ENCODE data around the gene CYS1.
A peak's percentile ranks its signal among the peaks of the same experiment; 100 is the strongest.

CYS1 gene

GRCh38 chr2:10091182-10091888 lies 11.1 kb upstream of the CYS1 start:
- DNase-seq = no peak

DNA sequence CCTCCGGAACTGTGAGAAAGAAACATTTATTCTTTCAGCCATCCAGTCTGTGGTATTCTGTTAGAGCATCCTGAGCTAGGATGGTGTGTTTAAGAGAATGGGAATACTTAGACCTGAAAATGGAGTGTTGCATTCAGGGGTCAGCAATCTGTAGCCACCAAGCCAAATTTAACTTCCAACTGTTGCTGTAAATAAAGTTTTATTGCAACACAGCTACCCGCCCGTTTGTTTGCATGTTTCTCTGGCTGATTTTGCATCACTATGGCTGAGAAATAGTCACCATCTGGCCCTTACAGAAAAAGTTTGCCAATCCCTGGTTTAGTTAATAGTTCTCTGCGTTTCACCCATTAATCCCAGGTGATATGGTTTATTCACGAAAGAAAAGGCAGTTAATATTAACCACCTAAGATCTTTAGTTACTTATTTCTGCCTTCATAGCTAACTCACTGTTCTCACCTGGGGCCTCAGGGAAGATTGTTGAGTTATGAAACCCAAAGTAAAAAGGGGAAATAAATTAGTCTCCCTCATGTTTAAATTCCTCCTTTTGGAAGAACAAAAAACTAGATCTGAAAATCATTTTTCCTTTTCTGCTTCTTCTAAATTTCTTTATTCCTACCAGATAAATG lies 9.5 kb upstream of the CYS1 start:
- no peak for DNase-seq

DNA sequence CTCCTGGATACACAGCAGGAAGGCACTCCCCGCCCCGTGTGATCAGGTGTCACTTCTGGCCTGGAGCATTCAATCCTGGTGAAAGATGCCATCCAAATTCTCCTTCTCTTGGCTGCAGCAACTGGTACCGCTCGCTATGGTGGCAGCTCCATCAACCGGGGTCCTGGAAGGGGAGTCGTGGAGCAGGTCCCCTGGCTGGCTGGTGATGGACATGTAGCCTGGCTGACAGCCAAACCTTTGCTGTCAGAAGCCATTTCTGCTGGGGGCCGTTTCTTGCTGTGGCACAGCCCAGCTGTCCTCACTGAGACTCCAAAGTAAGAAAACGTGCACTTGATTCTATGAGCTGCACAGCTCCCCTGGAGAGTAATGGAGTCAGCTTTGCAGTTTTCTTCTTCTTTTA lies 7.1 kb upstream of the CYS1 start:
- DNase-seq = no peak

GRCh38 chr2:10086950-10087349 lies 6.7 kb upstream of the CYS1 start:
- DNase-seq = no peak

DNA sequence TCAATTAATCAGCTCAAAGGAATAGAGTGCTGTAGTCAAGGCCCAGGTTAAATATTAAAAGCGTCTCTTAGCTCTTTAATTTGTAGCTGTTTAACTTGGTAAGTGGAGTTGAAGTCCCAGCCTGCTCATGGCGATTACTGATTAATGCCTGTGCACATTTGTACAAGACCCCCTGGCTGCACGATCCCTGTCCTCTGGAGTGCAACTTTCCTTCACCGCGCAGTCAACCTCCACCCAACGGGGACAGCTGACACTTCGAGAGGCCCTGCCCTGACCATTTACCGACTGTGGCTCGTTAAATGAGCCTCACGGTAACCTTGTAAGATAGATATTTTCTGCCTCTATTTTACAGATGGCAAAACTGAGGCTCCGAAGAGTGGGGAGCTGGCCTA lies 5.5 kb upstream of the CYS1 start:
- DNase-seq = no peak

- no peak for DNase-seq
Measured at GRCh38 chr2:10085043-10085667, 4.9 kb upstream of the CYS1 start.

DNA sequence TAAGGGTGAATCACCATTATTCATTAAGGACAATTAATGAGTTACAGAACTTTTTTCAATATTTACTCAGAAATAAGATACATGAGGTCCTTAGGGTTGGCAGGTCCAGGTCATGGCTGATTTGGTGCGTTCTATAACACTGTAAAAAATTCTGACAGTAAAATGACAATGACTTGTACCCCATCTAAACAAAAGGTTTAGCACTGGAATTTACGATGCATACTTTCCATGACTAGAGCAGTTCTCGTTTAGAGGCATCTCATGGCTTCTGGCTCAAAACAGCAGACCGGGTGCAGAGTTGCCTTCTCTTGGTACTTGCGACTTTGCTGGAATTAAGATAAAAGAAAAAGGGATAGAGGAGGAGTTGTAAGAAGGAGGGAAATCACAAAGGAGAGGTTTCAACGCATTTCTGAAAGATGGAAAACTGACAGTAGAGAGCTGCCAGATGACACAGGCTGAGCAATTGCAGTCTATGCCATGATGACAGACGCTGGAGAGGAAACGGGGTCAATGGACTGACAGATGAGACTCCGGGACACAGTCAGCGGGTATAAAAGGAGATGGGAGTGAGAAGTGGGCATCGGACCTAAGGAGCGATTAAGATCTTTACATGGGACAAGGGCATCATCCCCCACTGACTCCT lies 4.1 kb upstream of the CYS1 start:
- DNase-seq = no peak

- DNase-seq = no peak
Measured at GRCh38 chr2:10083692-10084211, 3.5 kb upstream of the CYS1 start.

DNA sequence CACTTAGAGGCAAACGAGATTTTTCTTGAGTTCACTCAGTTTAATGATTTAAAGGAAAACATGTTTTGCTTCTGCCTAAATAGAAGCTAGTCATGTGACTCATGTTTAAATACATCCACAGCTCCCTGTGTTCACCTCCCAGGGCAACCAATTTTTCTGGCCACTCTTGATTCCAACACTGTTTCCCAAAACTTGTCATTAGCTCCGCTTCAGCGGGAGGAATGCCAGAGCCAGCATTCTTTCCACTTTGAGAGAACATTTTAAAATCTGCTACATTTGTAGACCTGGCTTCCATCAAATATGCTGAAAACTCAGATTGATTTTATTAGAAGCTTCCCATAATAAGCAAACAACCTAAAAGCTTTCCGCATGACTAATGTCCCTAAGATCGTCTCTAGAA lies 2.8 kb upstream of the CYS1 start:
- no peak for DNase-seq

DNA sequence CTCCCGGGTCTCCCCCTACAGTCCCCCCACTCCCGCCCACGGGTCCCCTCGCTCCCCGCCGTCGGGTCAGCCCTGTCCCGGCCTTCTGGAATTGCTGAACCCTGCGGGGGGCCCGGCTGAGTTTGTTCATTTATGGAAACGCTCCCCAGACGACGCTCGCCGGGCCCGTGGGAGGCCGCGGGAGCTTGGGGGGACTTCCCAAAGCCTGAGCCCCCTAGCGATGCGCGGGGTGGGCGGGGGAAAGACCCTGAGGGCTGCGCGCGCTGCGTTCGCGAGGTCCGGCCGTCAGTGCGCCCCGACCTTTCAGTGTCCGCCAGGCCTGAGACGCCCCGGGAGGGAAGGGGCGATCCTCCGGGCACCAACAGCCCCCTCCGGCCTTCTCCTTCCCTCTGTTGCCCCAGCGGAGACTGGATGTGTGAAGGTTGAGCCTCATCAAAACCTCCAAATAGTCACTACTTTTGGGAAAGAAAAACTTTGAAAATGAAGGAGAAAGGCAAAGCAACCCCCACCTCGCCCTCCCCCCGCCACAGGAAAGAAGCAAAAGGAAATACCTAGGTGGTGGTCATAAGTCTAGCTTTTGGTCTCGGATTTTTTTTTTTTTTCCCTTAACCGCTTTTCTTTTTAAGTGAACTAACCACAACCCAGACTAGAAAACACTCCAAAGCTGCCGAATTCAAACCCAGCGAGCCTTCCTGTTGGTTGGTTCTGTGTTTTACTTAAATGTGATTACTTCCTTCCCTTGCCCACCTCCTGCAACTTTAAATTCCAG lies 509 bp upstream of the CYS1 start:
- no peak for DNase-seq

DNA sequence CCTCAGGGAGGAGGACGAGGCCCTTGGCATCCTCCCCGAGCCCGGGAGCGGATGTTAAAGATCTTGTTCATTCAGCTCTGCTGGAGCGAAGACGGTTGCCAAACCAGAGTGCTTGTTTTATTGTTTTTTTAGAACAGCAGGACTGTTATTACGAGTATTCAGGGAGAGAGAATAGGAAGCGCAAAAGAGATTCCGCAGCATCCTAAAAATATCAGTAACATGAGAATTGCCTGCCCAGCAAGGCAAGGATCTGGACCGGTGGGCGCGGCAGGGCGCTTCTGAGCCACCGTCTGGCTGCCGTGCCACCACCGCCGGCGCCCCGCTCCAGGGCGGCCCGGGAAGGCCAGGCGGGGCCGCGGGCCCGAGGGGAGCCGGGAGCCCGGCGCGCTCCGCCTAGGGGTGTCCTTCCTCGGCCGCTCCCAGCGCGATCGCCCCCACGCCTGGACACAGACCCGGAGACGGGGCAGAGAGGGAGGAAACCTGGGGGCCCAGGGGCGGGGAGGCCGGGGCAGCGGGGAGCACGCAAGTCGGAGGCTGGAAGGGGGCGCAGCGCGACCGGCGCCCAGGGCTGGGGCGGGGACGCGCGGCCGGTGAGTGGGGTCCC lies 843 bp downstream of the CYS1 start:
- no peak for DNase-seq

DNA sequence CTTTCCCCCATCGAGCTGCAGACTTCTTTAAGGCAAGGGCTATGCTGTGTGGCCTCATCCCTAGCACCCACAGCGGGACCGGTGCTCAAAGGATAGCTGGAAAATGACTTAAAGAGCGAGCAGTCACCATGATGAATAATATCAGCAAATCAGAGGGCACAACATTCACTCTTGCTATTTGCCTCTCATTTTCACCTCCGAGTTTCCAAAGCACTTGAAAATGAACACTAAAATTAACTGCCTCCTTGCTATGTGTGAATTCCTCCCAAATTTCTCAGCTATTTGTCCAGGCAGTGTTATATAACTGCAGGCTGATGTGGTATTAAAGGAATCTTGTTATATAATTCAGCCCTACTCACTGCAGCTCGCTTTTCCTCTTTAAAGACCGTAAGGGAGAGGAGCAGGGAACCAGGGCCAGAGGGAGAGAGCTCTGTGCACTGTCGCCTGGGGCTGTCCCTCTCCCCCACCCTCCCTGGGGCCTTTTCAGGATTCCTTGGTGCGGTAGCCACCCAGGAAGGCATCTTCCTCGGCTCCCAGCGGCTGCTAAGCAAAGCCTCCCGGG lies 1.4 kb downstream of the CYS1 start:
- DNase-seq = no peak

DNA sequence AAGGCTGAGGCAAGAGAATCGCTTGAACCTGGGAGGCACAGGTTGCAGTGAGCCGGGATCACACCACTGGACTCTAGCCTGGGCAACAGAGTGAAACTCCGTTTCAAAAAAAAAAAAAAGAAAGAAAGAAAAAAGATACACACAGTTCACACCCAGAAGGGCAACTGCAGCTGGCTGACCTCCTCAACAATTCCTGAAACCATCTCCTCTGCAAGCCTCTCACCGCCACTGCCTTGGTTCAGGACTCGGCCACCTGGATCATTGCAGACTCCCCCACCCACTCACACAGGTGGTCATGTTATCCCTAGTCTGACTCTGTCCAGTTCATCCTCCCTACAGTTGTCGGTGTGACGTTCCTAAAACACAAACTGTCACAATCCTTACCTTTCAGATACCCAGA lies 2.2 kb downstream of the CYS1 start:
- no peak for DNase-seq

GRCh38 chr2:10076988-10077527 lies 3.2 kb downstream of the CYS1 start:
- DNase-seq = no peak

DNA sequence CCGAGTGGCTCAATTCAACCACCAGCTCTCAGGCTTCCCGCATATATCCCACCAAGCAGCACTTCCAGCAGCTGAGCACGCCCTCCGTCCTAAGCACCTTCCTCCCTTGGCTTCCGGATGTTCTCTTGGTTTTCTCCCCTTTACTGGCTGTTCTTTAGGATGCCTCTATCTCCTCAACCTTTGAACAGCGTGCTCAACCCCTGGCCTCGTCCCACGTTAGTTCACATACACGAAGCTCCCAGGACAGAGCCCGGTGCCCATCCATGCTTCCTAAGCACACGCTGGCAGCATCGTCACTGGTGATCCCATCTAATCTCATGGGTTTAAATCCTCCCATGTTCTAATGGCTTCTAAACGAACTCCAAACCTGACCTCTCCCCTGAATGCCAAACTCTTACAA lies 3.7 kb downstream of the CYS1 start:
- DNase-seq = no peak

DNA sequence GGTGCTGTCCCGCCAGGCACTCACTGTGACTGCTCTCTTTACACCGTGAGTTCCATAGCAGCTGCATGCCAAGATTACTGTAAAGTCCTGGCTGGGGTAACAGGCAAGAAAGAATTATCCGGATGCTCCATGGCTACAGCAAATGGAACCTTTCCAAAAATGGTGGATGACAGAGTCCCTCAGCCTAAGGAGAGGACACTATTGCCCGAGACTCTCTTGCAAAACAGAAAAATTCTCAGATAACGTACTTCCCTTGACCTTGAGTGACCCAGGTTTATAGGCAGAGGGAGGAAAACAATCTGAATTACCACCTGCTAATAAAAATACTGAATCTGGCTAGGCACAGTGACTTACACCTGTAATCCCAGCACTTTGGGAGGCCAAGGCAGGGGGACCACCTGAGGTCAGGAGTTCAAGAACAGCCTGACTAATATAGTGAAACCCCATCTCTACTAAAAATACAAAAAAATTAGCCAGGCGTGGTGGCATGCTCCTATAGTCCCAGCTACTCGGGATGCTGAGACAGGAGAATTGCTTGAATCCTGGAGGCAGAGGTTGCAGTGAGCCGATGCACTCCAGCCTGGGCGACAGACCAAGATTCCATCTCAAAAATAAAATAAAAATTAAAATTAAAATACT lies 4.5 kb downstream of the CYS1 start:
- no peak for DNase-seq

DNA sequence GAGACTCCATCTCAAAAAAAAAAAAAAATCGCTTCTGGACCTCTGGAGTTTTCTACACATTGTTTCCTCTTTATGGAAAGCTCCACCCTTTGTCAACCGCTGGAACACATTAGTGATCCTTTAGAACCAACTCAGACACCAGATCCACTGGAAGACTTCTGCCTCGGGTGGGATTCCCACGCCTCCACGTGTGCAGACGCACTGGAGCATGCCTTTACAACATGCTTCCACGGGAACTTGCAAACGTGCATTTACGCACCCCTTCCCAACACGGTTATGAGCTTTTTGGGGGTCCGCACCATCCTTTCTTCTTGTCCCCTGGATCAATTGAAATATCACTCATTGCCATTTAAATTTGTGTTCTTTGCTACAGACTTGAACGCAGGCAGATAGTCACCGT lies 5.1 kb downstream of the CYS1 start:
- DNase-seq = no peak

GRCh38 chr2:10073706-10074105 lies 6.5 kb downstream of the CYS1 start:
- no peak for DNase-seq

DNA sequence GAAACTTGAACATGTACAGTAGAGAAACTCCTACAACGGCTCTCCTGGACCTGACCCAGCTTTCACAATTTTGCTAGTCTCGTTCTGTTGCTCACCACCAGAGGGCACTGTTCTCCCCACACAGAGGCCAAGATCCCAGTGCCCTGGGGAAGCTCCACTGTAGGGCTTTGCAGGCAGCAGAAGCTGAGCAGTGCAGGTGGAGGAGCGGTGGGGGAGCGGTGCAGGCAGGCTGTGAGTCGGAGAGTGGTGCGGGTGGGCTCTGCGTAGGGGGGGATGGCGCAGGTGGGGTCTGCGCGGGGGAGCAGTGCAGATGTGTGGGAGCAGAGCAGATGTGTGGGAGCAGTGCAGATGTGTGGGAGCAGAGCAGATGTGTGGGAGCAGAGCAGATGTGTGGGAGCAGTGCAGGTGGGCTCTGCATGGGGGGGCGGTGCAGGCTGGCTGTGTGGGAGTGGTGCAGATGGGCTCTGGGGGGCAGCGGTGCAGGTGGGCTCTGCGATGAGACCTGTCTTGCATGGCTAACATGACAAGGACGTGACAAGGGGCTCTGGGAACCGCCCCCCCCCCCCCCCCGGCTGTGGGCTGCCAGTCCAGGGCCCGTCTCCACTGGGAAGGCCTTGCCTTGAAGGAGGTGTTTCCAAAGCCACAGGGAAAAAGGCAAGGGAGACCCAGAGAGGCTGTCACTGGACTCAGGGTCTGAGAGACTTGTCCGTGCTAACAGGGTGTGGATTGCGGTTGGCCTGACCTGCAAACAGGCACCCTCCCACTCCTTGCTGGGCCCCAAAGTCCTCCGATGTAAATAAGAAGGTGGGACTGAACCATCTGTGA lies 7.3 kb downstream of the CYS1 start:
- DNase-seq = peak; percentile 79

DNA sequence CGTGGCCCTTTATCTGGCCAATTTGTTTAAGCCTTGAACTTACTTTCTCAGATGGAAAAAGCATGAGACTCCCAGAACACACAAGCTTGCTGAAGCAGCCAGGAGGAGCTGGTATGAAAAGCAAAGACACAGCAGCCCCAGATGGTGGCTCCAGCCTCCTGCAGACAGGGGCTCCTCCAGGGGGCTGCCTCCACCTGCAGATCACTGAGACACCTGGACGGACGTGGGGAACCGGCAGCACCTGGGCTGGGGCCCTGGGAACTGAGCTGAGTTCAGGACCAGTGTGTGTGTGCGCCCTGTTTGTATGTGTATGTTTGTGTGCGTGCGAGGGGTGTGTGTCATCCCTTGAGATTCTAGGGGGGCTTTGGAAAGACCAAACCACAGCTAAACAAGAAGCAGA lies 8.6 kb downstream of the CYS1 start:
- no peak for DNase-seq

DNA sequence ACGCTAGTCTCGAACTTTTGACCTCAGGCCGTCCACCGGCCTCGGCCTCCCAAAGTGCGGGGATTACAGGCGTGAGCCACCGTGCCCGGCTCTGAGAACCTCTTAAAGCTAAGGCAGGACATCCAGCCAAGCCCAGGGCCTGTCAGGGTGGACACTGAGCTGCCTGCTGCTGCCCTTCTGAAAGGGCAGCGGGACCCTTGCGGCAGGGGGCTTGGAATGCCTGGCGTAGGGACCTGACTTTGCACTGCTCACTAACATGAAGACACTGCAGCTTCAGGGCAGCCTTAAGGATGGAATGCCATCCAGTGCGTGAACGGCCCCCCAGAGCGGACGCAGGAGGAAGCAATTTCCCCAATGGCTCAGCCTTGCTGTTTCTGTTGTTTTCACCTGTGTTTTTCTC lies 9.0 kb downstream of the CYS1 start:
- DNase-seq = no peak
